Calu3 (cell line): ENCODE data around the gene HDAC4. TPM values are rescaled to one million over a fixed set of nuclear protein-coding genes. Genes with fewer than 3 reads are reported as not detected.

Experiments
- BruUV-seq: library from RNA; stranded (reverse); fragments of 400-500 nt; replicated peaks from 2 replicates; lab custom pipeline; 2021; lab: Mats Ljungman, UMichigan
- CTCF ChIA-PET: fragments of 300-600 bp; sonication (Branson Sonifier 250); formaldehyde crosslinking; loops from one replicate; lab custom pipeline; 2022; ENCODE audit warnings: antibody characterized with exemption; lab: Charles Lee
- DNase-seq: peaks from one replicate; pipeline ENCODE4 v3.0.0; 2022
- H3K27ac Mint-ChIP-seq: one replicate; pipeline ENCODE4 v1.8.0; 2022; ENCODE audit warnings: mixed read lengths; ENCODE audit not compliant: unreplicated experiment
- H3K27me3 Mint-ChIP-seq: one replicate; pipeline ENCODE4 v1.8.0; 2022; ENCODE audit warnings: mixed read lengths; ENCODE audit not compliant: unreplicated experiment
- H3K36me3 Mint-ChIP-seq: one replicate; pipeline ENCODE4 v1.8.0; 2022; ENCODE audit warnings: mild to moderate bottlenecking, moderate library complexity, mixed read lengths; ENCODE audit not compliant: insufficient read depth, unreplicated experiment
- H3K4me1 Mint-ChIP-seq: one replicate; pipeline ENCODE4 v1.8.0; 2022; ENCODE audit warnings: mild to moderate bottlenecking, low read depth, mixed read lengths; ENCODE audit not compliant: unreplicated experiment
- H3K4me3 Mint-ChIP-seq: one replicate; pipeline ENCODE4 v1.8.0; 2022; ENCODE audit warnings: mild to moderate bottlenecking, low read depth, moderate library complexity, mixed read lengths; ENCODE audit not compliant: unreplicated experiment
- H3K9me3 Mint-ChIP-seq: one replicate; pipeline ENCODE4 v1.8.0; 2022; ENCODE audit warnings: low read depth, mixed read lengths; ENCODE audit not compliant: unreplicated experiment
- intact Hi-C: fragments of 100-400 bp; cut with micrococcal nuclease; formaldehyde crosslinking; loops from one replicate; pipeline ENCODE4 v1.10.0; 2022; ENCODE audit not compliant: unreplicated experiment
- total RNA-seq: library from RNA; stranded (reverse); gene quantifications from 2 replicates; pipeline ENCODE4 v1.2.3, GENCODE V29; 2022
- TF ChIP-seq, protein P1 (sequence below): fragments of 200-600 bp; IDR thresholded peaks from one replicate; pipeline ENCODE4 v1.8.0; 2022; ENCODE audit warnings: antibody characterized with exemption; ENCODE audit not compliant: unreplicated experiment

Gene HDAC4
- total RNA-seq, 1 experiment from 2014 or later = 39.6 TPM

DNA sequence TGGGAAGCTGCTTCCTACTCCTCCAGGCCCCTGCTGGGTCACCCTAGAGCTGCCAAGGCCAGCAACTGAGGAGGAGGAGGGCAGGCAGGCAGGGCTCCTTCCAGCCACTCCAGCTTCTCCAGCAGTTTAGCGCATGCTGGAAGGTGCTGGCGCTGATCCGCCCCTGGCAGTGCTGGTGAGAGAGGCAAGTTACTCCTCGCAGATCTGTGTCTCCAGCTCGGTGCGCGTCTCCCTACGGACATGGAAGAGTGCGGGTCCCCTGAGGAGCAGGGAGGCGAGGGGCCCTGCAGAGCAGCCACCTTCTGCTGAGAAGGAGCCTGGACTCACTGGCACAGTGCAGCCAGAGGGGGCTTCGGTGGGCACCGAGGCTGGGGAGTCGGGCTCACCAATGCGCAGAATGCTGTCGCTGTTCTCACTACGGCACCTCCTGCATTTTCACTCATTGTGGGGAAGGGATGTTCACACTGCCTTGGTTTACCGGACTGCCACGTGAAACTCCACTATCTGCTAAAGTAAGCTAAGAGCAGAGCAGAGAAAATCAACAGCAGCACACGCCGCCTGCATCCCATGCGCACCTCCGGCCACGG is 206.0 kb downstream of the HDAC4 start:
- Mint-ChIP-seq H3K36me3 (peaks cover 4% of the 10 kb centered on the region), H3K27ac (no peak overlapping the region), H3K27me3 (no peaks in the 10 kb centered on the region), H3K9me3 (no peaks in the 10 kb centered on the region), H3K4me1 (no peaks in the 10 kb centered on the region), H3K4me3 (no peak overlapping the region)
- DNase-seq = no peak
- CTCF ChIA-PET = no interaction called here
- no TSS peak for BruUV-seq
- intact Hi-C loops = no loop called here
- TF ChIP-seq, protein P1, sequence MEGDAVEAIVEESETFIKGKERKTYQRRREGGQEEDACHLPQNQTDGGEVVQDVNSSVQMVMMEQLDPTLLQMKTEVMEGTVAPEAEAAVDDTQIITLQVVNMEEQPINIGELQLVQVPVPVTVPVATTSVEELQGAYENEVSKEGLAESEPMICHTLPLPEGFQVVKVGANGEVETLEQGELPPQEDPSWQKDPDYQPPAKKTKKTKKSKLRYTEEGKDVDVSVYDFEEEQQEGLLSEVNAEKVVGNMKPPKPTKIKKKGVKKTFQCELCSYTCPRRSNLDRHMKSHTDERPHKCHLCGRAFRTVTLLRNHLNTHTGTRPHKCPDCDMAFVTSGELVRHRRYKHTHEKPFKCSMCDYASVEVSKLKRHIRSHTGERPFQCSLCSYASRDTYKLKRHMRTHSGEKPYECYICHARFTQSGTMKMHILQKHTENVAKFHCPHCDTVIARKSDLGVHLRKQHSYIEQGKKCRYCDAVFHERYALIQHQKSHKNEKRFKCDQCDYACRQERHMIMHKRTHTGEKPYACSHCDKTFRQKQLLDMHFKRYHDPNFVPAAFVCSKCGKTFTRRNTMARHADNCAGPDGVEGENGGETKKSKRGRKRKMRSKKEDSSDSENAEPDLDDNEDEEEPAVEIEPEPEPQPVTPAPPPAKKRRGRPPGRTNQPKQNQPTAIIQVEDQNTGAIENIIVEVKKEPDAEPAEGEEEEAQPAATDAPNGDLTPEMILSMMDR = no peak

DNA sequence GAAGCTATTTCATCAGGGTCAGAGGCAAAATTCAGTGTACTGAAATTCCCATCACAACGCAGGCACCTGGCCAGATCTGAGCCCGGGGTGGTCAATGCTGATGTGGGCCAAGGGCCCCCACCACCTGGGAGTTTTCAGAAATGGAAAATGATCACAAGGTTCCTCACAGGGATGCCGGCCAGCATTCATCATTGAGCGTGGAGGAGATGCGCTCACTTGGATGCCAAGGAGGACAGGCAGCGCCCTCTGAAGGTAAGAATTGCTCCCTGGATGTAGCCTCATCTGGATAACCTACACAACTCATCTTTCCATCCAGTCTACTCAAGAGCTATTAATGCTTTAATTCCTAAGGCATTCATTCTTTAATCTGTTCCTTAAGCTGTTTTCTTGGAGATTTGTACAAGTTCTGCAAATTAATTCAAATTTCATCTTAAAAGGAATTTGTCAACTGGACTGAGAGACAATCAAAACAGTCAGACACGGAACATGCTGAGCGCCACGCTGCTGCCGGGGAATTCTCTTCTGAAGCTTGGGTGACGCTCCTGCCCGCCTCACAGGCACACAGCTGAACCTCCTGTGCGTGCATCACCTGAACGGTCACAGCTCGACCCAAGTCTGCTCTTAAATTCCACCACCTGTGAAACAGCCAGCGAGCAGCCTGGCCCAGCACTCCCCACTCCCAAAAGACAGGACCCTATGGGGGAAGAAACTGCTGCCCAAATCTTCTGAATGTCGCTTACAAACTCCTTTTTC is 206.7 kb downstream of the HDAC4 start:
- no peaks in the 10 kb centered on the region for H3K9me3 Mint-ChIP-seq
- peaks cover 4% of the 10 kb centered on the region for H3K36me3 Mint-ChIP-seq
- CTCF ChIA-PET = no interaction called here
- no TSS peak for BruUV-seq
- no peak overlapping the region for H3K27ac Mint-ChIP-seq
- DNase-seq = no peak
- no peak overlapping the region for H3K4me3 Mint-ChIP-seq
- TF ChIP-seq, protein P1 = no peak
- no peaks in the 10 kb centered on the region for H3K27me3 Mint-ChIP-seq
- intact Hi-C loops = no loop called here
- H3K4me1 Mint-ChIP-seq = no peaks in the 10 kb centered on the region

DNA sequence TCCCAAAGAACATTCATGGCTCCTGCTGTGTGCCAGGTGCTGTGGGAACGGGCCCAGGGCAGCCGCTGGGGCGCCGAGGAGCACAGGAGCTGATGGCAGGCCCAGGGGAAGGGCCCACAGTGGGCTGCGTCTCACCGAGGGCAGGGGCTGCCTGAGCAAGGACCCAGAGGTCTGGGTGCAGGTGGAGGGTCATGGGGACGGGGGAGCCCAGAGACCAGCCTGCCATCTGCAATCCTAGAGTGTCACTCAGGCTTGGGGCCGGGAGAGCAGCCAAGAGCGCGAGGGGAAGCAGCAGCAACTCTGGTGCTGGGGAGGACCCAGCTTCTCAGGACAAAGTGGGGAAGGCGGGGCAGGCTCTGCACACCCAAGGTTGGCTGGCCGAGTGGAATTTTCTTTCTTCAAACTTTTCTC is 207.4 kb downstream of the HDAC4 start:
- no peak for DNase-seq
- CTCF ChIA-PET = no interaction called here
- H3K4me1 Mint-ChIP-seq = no peaks in the 10 kb centered on the region
- no peaks in the 10 kb centered on the region for H3K27me3 Mint-ChIP-seq
- BruUV-seq = no TSS peak
- H3K27ac Mint-ChIP-seq = no peak overlapping the region
- TF ChIP-seq, protein P1 = no peak
- intact Hi-C loops = no loop called here
- peaks cover 4% of the 10 kb centered on the region for H3K36me3 Mint-ChIP-seq
- H3K9me3 Mint-ChIP-seq = no peaks in the 10 kb centered on the region
- H3K4me3 Mint-ChIP-seq = no peak overlapping the region

- Mint-ChIP-seq H3K4me1 (no peaks in the 10 kb centered on the region), H3K27me3 (no peaks in the 10 kb centered on the region), H3K27ac (no peak overlapping the region), H3K9me3 (no peaks in the 10 kb centered on the region), H3K36me3 (peaks cover 4% of the 10 kb centered on the region), H3K4me3 (no peak overlapping the region)
- intact Hi-C loops = no loop called here
- TF ChIP-seq, protein P1 = no peak
- BruUV-seq = no TSS peak
- DNase-seq = no peak
- CTCF ChIA-PET = no interaction called here
Observed at GRCh38 chr2:239192975-239193374, 207.8 kb downstream of the HDAC4 start.
